ENCODE results near the gene CENPB.
"Not testable (repeated sequence)": the region's sequence is repeated elsewhere in the genome, so short reads cannot be mapped to it uniquely, and the experiment has no call there.

The CENPB gene

GRCh38 chr20:3786665-3787323, at the start of gene CENPB:
Gene CENPB, minus strand, starts transcription at chr20:3786740. Its CDS starts 257 bp downstream, at chr20:3786483.
- peak; percentile 87 for DNase-seq

GRCh38 chr20:3836132-3836531, 49.6 kb upstream of the CENPB start:
- no peak for DNase-seq

GRCh38 chr20:3829891-3830290, 43.4 kb upstream of the CENPB start:
- DNase-seq = not testable (repeated sequence)

- DNase-seq = no peak
These were observed 42.3 kb upstream of the CENPB start for GRCh38 chr20:3828798-3829197.

GRCh38 chr20:3826420-3826819, 39.9 kb upstream of the CENPB start:
- DNase-seq = no peak

- DNase-seq = no peak
These were observed 39.0 kb upstream of the CENPB start for GRCh38 chr20:3825526-3825925.

- DNase-seq = no peak
These were observed 37.3 kb upstream of the CENPB start for GRCh38 chr20:3823881-3824280.

GRCh38 chr20:3821996-3822395, 35.5 kb upstream of the CENPB start:
- DNase-seq = no peak

GRCh38 chr20:3820901-3821727, 34.6 kb upstream of the CENPB start:
- no peak for DNase-seq

GRCh38 chr20:3820048-3820900, 33.7 kb upstream of the CENPB start, which contains the start of gene AP5S1:
Gene AP5S1, plus strand, starts transcription at chr20:3820547. Its CDS starts 1,571 bp downstream, at chr20:3822118.
- DNase-seq = peak; percentile 96

- DNase-seq = no peak
These were observed 33.0 kb upstream of the CENPB start for GRCh38 chr20:3819411-3820047.

- DNase-seq = peak; percentile 85
These were observed 31.9 kb upstream of the CENPB start for GRCh38 chr20:3818155-3819151.

- no peak for DNase-seq
These were observed 29.3 kb upstream of the CENPB start for GRCh38 chr20:3815703-3816315.

- DNase-seq = no peak
These were observed 28.5 kb upstream of the CENPB start for GRCh38 chr20:3814928-3815495.

- DNase-seq = no peak
These were observed 27.5 kb upstream of the CENPB start for GRCh38 chr20:3813848-3814581.

- DNase-seq = no peak
These were observed 26.7 kb upstream of the CENPB start for GRCh38 chr20:3812975-3813847.

GRCh38 chr20:3812259-3812681, 25.7 kb upstream of the CENPB start:
- no peak for DNase-seq

GRCh38 chr20:3811467-3812258, 25.1 kb upstream of the CENPB start:
- peak; percentile 97 for DNase-seq
